ENCODE results near the gene ATXN2. TPM values are rescaled to one million over a fixed set of nuclear protein-coding genes. Genes with fewer than 3 reads are reported as not detected.
"Not testable (repeated sequence)": the region's sequence is repeated elsewhere in the genome, so short reads cannot be mapped to it uniquely, and the experiment has no call there.

Gene ATXN2
- total RNA-seq, 8 experiments from 2014 or later: 21.3 to 103 (median 36.7) TPM

GRCh38 chr12:111503116-111503515 is 96.0 kb downstream of the ATXN2 start:
- H3K4me3 ChIP-seq: no peak overlapping the region
- in situ Hi-C loops (cut with MboI; ENCODE audit: low pct_unique_long_range_greater_than_20kb in 2 of 9, low sequenced_read_pairs in 9 of 9, unreplicated experiment in 9 of 9): no loop called here
- WGBS, 10 experiments: 55 to 100% (median 100%) methylated on average over 1 of the region's 1 CpG; no CpG with 5 or more reads in 2 of the 10 experiments
- no peak overlapping the region for H3K27ac ChIP-seq
- ATAC-seq (replicated peaks in 6 of 8): peak in 2 of 8 experiments; percentile 57 to 90
- no peaks in the 10 kb centered on the region for H3K4me1 ChIP-seq (replicated peaks in 1 of 2)

GRCh38 chr12:111494676-111495075 is 104.4 kb downstream of the ATXN2 start:
- Histone ChIP-seq H3K27ac (no peak overlapping the region), H3K4me3 (no peak overlapping the region), H3K4me1 (replicated peaks in 1 of 2) (no peaks in the 10 kb centered on the region)
- in situ Hi-C loops (cut with MboI; ENCODE audit: low pct_unique_long_range_greater_than_20kb in 2 of 9, low sequenced_read_pairs in 9 of 9, unreplicated experiment in 9 of 9): no loop called here
- 80 to 100% (median 98%) methylated on average over 1 to 4 of the region's 4 CpGs; no CpG with 5 or more reads in 1 of the 10 experiments for WGBS, 10 experiments
- no peak for ATAC-seq (replicated peaks in 6 of 8)

DNA sequence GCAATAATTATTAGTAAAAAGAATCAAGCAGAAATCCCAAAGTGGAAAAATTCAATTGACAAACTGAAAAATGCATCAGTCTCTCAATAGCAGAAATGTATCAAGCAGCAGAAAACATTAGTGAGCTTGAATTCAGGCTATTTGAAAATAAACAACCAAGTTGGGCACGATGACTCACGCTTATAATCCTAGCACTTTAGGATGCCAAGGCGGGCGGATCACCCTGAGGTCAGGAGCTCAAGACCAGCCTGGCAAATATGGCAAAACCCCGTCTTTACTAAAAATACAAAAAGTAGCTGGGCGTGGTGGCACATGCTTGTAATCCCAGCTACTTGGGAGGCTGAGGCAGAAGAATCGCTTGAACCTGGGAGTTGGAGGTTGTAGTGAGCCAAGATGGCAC is 106.1 kb downstream of the ATXN2 start:
- H3K4me1 ChIP-seq (replicated peaks in 1 of 2); ATAC-seq (replicated peaks in 6 of 8); in situ Hi-C loops (cut with MboI; ENCODE audit: low pct_unique_long_range_greater_than_20kb in 2 of 9, low sequenced_read_pairs in 9 of 9, unreplicated experiment in 9 of 9); H3K27ac ChIP-seq; H3K4me3 ChIP-seq: not testable (repeated sequence)
- WGBS, 10 experiments: 59 to 100% (median 88%) methylated on average over 1 to 7 of the region's 7 CpGs

- H3K4me3 ChIP-seq: no peak overlapping the region
- no peak for ATAC-seq (replicated peaks in 6 of 8)
- in situ Hi-C loops (cut with MboI; ENCODE audit: low pct_unique_long_range_greater_than_20kb in 2 of 9, low sequenced_read_pairs in 9 of 9, unreplicated experiment in 9 of 9): no loop called here
- WGBS, 10 experiments: 87 to 100% (median 97%) methylated on average over 2 of the region's 2 CpGs; no CpG with 5 or more reads in 1 of the 10 experiments
- H3K27ac ChIP-seq: no peak overlapping the region
- no peaks in the 10 kb centered on the region for H3K4me1 ChIP-seq (replicated peaks in 1 of 2)
These were observed 110.3 kb downstream of the ATXN2 start for GRCh38 chr12:111488798-111489197.

DNA sequence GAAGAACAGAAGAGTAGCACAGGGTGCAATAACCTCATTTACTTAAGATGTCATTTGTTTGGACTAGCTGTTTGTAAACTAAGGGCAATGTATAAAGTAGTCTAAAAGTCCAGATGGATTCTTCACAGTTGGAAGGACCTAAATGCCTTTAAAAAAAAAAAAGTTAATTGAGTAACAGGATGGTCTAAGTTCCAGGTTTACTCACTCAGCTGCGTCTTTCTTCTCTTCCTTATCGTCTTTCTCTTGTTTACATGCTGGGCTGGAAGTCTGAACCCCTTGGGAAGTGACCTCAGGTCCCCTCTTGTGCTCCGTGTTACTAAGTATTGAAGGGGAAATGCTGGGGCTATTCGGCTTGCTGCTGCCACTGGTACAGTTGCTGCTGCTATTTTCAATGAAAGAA is 110.8 kb downstream of the ATXN2 start:
- Histone ChIP-seq H3K4me1 (replicated peaks in 1 of 2) (no peaks in the 10 kb centered on the region), H3K4me3 (no peak overlapping the region), H3K27ac (no peak overlapping the region)
- ATAC-seq (replicated peaks in 6 of 8): no peak
- in situ Hi-C loops (cut with MboI; ENCODE audit: low pct_unique_long_range_greater_than_20kb in 2 of 9, low sequenced_read_pairs in 9 of 9, unreplicated experiment in 9 of 9): no loop called here
- 38 to 100% (median 95%) methylated on average over 1 to 4 of the region's 4 CpGs; no CpG with 5 or more reads in 1 of the 10 experiments for WGBS, 10 experiments

GRCh38 chr12:111482462-111482861 is 116.7 kb downstream of the ATXN2 start:
- Histone ChIP-seq H3K27ac (no peak overlapping the region), H3K4me3 (no peak overlapping the region), H3K4me1 (replicated peaks in 1 of 2) (no peaks in the 10 kb centered on the region)
- WGBS, 10 experiments: 80 to 100% (median 94%) methylated on average over 1 to 2 of the region's 2 CpGs; no CpG with 5 or more reads in 6 of the 10 experiments
- in situ Hi-C loops (cut with MboI; ENCODE audit: low pct_unique_long_range_greater_than_20kb in 2 of 9, low sequenced_read_pairs in 9 of 9, unreplicated experiment in 9 of 9): no loop called here
- no peak for ATAC-seq (replicated peaks in 6 of 8)

DNA sequence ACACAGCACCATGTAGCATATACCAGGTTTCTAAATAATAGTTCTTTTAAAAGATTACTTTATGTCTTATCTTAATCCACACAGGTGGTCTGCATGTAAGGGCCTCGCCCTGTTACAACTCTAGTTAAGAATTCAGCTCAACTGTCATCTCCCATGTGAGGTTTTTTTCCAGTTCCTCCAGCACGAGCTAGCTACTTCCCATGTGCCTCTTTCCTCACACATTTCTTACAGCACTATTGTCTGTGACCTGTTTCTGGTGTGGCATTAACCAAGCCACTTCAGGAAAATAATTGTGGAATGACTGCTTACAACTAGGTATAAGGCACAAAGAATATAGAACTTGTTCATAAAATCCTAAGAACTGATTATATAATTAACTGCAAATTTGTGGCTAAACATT is 127.9 kb downstream of the ATXN2 start:
- in situ Hi-C loops (cut with MboI; ENCODE audit: low pct_unique_long_range_greater_than_20kb in 2 of 9, low sequenced_read_pairs in 9 of 9, unreplicated experiment in 9 of 9): no loop called here
- Histone ChIP-seq H3K4me1 (replicated peaks in 1 of 2) (no peaks in the 10 kb centered on the region), H3K4me3 (no peak overlapping the region), H3K27ac (no peak overlapping the region)
- WGBS, 10 experiments: 71 to 100% (median 87%) methylated on average over 1 to 2 of the region's 2 CpGs
- ATAC-seq (replicated peaks in 6 of 8): no peak

DNA sequence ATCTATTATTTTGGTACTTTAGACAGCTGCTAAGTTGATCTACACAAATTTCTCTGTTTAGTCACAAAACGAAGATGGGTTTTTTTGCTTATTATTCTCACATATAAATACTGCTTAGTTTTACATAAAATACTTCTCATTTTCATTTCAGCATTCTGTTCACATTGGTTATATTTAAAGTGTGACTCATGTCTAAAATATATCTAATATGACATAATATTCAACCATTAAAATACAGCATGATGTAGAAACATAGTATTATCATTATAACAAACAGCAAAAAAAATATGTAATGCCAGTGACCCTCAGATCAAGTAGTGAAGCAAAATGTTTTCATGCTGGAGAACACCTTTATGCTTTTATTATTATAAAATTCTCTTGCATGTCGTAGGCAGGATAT is 129.7 kb downstream of the ATXN2 start:
- ATAC-seq (replicated peaks in 6 of 8): no peak
- no peak overlapping the region for H3K4me3 ChIP-seq
- H3K27ac ChIP-seq: no peak overlapping the region
- 0 to 100% (median 88%) methylated on average over 1 to 2 of the region's 2 CpGs; no CpG with 5 or more reads in 1 of the 10 experiments for WGBS, 10 experiments
- H3K4me1 ChIP-seq (replicated peaks in 1 of 2): no peaks in the 10 kb centered on the region
- in situ Hi-C loops (cut with MboI; ENCODE audit: low pct_unique_long_range_greater_than_20kb in 2 of 9, low sequenced_read_pairs in 9 of 9, unreplicated experiment in 9 of 9): no loop called here

- in situ Hi-C loops (cut with MboI; ENCODE audit: low pct_unique_long_range_greater_than_20kb in 2 of 9, low sequenced_read_pairs in 9 of 9, unreplicated experiment in 9 of 9): no loop called here
- no peaks in the 10 kb centered on the region for H3K4me1 ChIP-seq (replicated peaks in 1 of 2)
- WGBS, 10 experiments: 3 to 100% (median 94%) methylated on average over 1 to 4 of the region's 4 CpGs
- H3K4me3 ChIP-seq: no peak overlapping the region
- no peak overlapping the region for H3K27ac ChIP-seq
- ATAC-seq (replicated peaks in 6 of 8): peak in 3 of 8 experiments; percentile 79 to 80 (median 79)
These were observed 131.3 kb downstream of the ATXN2 start for GRCh38 chr12:111467857-111468241.

DNA sequence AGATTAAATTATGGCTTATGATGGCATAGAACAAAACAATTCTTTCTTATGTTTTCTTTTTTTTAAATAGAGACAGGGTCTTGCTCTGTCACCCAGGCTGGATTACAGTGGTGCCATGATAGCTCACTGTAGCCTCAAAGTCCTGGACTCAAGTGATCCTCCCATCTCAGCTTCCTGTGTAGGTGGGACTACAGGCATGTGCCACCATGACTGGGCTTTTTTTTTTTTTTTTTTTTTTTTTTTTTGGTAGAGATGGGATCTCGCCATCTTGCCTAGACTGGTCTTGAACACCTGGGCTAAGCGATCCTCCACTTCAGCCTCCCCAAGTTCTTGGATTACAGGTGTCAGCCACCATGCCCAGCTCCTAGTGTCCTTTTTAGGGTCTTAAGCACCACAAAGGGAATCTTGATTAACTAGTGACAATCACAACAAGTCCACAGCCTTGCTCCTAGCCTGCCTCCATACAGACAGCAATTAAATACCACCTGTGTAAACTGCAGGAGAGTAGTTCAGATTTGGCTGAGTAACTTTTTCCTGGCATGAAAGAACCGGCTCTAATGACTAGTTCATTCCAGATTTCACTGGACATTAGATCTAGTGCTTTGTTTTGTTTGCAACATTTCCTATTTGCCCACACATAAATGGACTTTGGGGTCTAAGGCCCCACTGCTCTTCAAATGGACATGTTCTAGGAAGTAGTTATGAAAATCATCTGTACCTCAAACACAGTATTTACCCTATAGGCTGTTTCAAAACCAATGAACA is 131.8 kb downstream of the ATXN2 start:
- Histone ChIP-seq H3K27ac (no peak overlapping the region), H3K4me1 (replicated peaks in 1 of 2) (no peaks in the 10 kb centered on the region), H3K4me3 (no peak overlapping the region)
- 56 to 100% (median 100%) methylated on average over 1 to 3 of the region's 3 CpGs; no CpG with 5 or more reads in 4 of the 10 experiments for WGBS, 10 experiments
- in situ Hi-C loops (cut with MboI; ENCODE audit: low pct_unique_long_range_greater_than_20kb in 2 of 9, low sequenced_read_pairs in 9 of 9, unreplicated experiment in 9 of 9): no loop called here
- ATAC-seq (replicated peaks in 6 of 8): peak in 3 of 8 experiments; percentile 51 to 58 (median 56)

DNA sequence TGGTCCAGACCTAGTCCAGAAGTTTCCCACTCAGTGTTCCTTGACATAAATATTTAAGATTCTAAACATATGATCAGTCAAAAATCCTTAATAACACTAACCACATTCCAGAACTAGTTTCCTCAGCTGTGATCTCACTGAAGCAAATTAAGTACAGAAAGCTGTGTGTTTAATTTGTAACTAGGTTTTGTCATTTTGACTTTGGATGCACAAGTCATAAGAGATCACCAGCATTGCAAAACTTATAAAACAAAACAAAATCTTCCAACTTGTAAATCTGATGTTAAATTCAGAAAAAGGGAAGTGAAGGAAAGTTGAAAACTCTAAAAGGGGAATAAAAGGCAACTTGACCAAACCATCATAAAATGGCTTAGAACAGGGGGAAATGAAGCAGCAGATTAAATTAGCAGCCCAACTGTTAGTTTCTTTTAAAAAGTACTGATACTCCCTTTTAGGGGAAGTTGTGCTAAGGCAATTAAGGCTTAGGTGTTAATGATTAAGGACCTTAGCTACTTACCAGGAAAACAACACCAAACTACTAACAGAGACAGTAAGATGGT is 136.8 kb downstream of the ATXN2 start:
- Histone ChIP-seq H3K27ac (no peak overlapping the region), H3K4me3 (no peak overlapping the region), H3K4me1 (replicated peaks in 1 of 2) (no peaks in the 10 kb centered on the region)
- in situ Hi-C loops (cut with MboI; ENCODE audit: low pct_unique_long_range_greater_than_20kb in 2 of 9, low sequenced_read_pairs in 9 of 9, unreplicated experiment in 9 of 9): no loop called here
- ATAC-seq (replicated peaks in 6 of 8): no peak

DNA sequence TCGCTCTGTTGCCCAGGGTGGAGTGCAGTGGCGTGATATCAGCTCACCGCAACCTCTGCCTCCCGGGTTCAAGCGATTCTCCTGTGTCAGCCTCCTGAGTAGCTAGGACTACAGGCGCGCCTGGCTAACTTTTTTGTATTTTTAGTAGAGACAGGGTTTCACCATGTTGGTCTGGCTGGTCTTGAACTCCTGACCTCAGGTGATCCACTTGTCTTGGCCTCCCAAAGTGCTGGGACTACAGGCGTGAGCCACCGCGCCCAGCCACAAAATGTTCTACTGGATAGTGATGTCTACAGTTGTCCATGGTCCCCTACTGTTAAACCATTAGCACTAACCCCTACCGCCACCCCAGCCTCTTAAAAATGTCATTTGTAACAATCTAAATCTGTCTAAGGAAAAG is 139.0 kb downstream of the ATXN2 start:
- ATAC-seq (replicated peaks in 6 of 8); H3K4me1 ChIP-seq (replicated peaks in 1 of 2); H3K27ac ChIP-seq; H3K4me3 ChIP-seq; in situ Hi-C loops (cut with MboI; ENCODE audit: low pct_unique_long_range_greater_than_20kb in 2 of 9, low sequenced_read_pairs in 9 of 9, unreplicated experiment in 9 of 9): not testable (repeated sequence)
- WGBS, 10 experiments: 90 to 100% (median 98%) methylated on average over 1 to 7 of the region's 11 CpGs; no CpG with 5 or more reads in 4 of the 10 experiments

- 80 to 100% (median 100%) methylated on average over 1 to 5 of the region's 6 CpGs; no CpG with 5 or more reads in 3 of the 10 experiments for WGBS, 10 experiments
- Histone ChIP-seq H3K4me1 (replicated peaks in 1 of 2) (no peaks in the 10 kb centered on the region), H3K27ac (no peak overlapping the region), H3K4me3 (no peak overlapping the region)
- in situ Hi-C loops (cut with MboI; ENCODE audit: low pct_unique_long_range_greater_than_20kb in 2 of 9, low sequenced_read_pairs in 9 of 9, unreplicated experiment in 9 of 9): no loop called here
- peak in 1 of 8 experiments; percentile 69 for ATAC-seq (replicated peaks in 6 of 8)
These were observed 140.5 kb downstream of the ATXN2 start for GRCh38 chr12:111458546-111459172.

All from motor neuron (in vitro differentiated cells).